ENCODE data around the gene CD34.
"Not testable (repeated sequence)": the region's sequence is repeated elsewhere in the genome, so short reads cannot be mapped to it uniquely, and the experiment has no call there.

The CD34 gene

GRCh38 chr1:207910591-207911354, at the start of gene CD34:
Gene CD34, minus strand, starts transcription at chr1:207911125. Its CDS starts 45 bp downstream, at chr1:207911080.
- DNase-seq, result no peak

GRCh38 chr1:207960346-207960745, 49.4 kb upstream of the CD34 start:
- no peak for DNase-seq

GRCh38 chr1:207959910-207960309, 49.0 kb upstream of the CD34 start:
- no peak for DNase-seq

GRCh38 chr1:207959141-207959825, 48.4 kb upstream of the CD34 start:
- DNase-seq, result no peak

GRCh38 chr1:207958376-207959139, 47.6 kb upstream of the CD34 start:
- no peak for DNase-seq

GRCh38 chr1:207956986-207957385, 46.1 kb upstream of the CD34 start:
- no peak for DNase-seq

- DNase-seq, result no peak
Observed at GRCh38 chr1:207954104-207954503, 43.2 kb upstream of the CD34 start.

GRCh38 chr1:207952617-207953542, 42.0 kb upstream of the CD34 start:
- no peak for DNase-seq

GRCh38 chr1:207951652-207952051, 40.7 kb upstream of the CD34 start:
- DNase-seq, result no peak

- no peak for DNase-seq
Observed at GRCh38 chr1:207950750-207951149, 39.8 kb upstream of the CD34 start.

- DNase-seq, result no peak
Observed at GRCh38 chr1:207949571-207950195, 38.8 kb upstream of the CD34 start.

GRCh38 chr1:207948536-207949250, 37.8 kb upstream of the CD34 start:
- no peak for DNase-seq

GRCh38 chr1:207946756-207947155, 35.8 kb upstream of the CD34 start:
- DNase-seq, result no peak

- DNase-seq, result no peak
Observed at GRCh38 chr1:207944571-207944970, 33.6 kb upstream of the CD34 start.

- not testable (repeated sequence) for DNase-seq
Observed at GRCh38 chr1:207942337-207942741, 31.4 kb upstream of the CD34 start.

- no peak for DNase-seq
Observed at GRCh38 chr1:207941665-207942064, 30.7 kb upstream of the CD34 start.

GRCh38 chr1:207938016-207938415, 27.1 kb upstream of the CD34 start:
- DNase-seq, result peak; percentile 60

GRCh38 chr1:207937204-207937603, 26.3 kb upstream of the CD34 start:
- DNase-seq, result no peak

- DNase-seq, result no peak
Observed at GRCh38 chr1:207935166-207935583, 24.2 kb upstream of the CD34 start.

- no peak for DNase-seq
Observed at GRCh38 chr1:207933205-207933800, 22.4 kb upstream of the CD34 start.

- DNase-seq, result no peak
Observed at GRCh38 chr1:207926984-207927383, 16.1 kb upstream of the CD34 start.
